Natural killer cell treated with Interleukin-12 subunit alpha and Interleukin-12 subunit beta and Interleukin-15 and Interleukin-18, amount 100 ng/mL, for 72 hours (primary cell): ENCODE results near the gene NR2F2. TPM values are rescaled to one million over a fixed set of nuclear protein-coding genes. Genes with fewer than 3 reads are reported as not detected.

Experiments
- ATAC-seq, 2 donors: fragments of 150-1000 bp; cut with Tn5 transposase in 1 of 2; sonication (Bioruptor Pico), chemical (Tn5 transposase) in 1 of 2; 2 replicates each; pipeline ENCODE4 v1.10.0; 2021
- DNase-seq: peaks from one replicate; pipeline ENCODE4 v3.0.0; 2022; ENCODE audit warnings: low spot score
- H3K27ac Mint-ChIP-seq, 2 donors: 1 replicate in 1 of 2; 2 replicates in 1 of 2; pipeline ENCODE4 v1.8.0; 2022; ENCODE audit warnings: mixed read lengths in 2 of 2, mild to moderate bottlenecking in 1 of 2, moderate library complexity in 1 of 2
- H3K27me3 Mint-ChIP-seq, 2 donors: 1 replicate in 1 of 2; 2 replicates in 1 of 2; pipeline ENCODE4 v1.8.0; 2022; ENCODE audit warnings: mixed read lengths in 2 of 2
- H3K36me3 Mint-ChIP-seq: one replicate; pipeline ENCODE4 v1.8.0; 2022; ENCODE audit warnings: mixed read lengths
- H3K4me1 Mint-ChIP-seq, 2 donors: 1 replicate in 1 of 2; 2 replicates in 1 of 2; pipeline ENCODE4 v1.8.0; 2022; ENCODE audit warnings: low read depth in 2 of 2, mixed read lengths in 2 of 2, mild to moderate bottlenecking in 1 of 2
- H3K4me3 Mint-ChIP-seq: one replicate; pipeline ENCODE4 v1.8.0; 2022; ENCODE audit warnings: mixed read lengths
- H3K9me3 Mint-ChIP-seq: 2 replicates; pipeline ENCODE4 v1.8.0; 2022; ENCODE audit warnings: mixed read lengths
- total RNA-seq, 2 donors: library from RNA; stranded (reverse); gene quantifications; one replicate each; pipeline ENCODE4 v1.2.3, GENCODE V29; 2022

Gene NR2F2
- total RNA-seq, 2 donors from 2014 or later, result not detected

DNA sequence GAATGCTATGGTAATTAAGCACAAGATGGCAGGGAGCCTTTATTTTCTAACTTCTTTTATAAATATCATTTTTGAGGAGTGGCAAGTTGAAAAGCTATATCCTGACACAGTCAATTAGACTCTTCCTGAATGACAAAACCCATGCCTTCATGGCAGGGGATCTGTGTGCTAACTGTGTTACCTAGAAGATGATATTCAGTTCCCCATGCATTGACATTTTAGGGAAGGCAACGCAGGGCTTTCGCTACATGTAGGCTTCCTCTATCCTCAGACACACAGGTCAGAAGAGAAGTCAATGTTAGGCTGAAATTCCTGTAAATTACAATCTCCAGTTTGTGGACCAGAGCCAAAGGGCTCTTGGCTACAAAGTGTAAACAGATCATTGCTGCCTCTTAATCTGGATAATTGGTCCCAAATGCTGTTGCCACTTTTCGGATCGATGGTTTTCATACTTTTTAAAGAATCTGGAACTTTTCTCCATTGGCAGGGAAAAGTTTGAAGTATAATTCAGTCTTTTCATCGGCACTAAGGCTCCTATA is 22.6 kb upstream of the NR2F2 start:
- H3K27me3 Mint-ChIP-seq, result peaks cover 26 to 39% of the 10 kb centered on the region in 2 donors
- no peak overlapping the region for H3K4me3 Mint-ChIP-seq
- H3K4me1 Mint-ChIP-seq, result no peaks in the 10 kb centered on the region
- ATAC-seq (no peak), DNase-seq (no peak)
- H3K36me3 Mint-ChIP-seq, result no peaks in the 10 kb centered on the region
- H3K9me3 Mint-ChIP-seq, result no peaks in the 10 kb centered on the region
- no peak overlapping the region for H3K27ac Mint-ChIP-seq

DNA sequence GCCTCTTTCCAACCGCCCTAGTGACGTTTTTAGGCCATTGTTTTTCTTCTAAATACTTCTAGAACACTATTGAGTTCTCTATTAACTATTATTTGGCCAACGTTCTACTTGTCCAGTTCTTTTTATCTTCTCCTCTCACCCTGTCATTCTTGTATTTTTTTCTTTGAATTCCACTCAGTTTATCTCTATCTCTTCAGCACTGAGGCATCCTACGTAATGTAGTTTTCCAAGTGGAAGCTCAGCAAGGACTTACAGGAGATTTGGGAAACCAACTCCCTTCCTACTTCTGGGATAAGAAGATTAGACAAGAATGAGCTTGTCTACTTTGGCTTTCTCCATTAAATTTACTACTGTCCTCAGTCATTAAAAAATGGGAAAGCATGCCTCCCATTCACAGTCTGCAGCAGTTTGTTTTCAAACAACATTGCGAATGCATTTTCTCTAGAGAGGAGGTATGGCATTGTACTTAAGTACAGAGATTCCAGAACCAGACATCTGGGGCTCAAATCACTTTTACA is 21.3 kb upstream of the NR2F2 start:
- Mint-ChIP-seq H3K4me3 (no peak overlapping the region), H3K27me3 (peaks cover 31 to 37% of the 10 kb centered on the region in 2 donors), H3K9me3 (no peaks in the 10 kb centered on the region), H3K27ac (no peak overlapping the region), H3K4me1 (no peaks in the 10 kb centered on the region), H3K36me3 (no peaks in the 10 kb centered on the region)
- ATAC-seq, result no peak
- no peak for DNase-seq

GRCh38 chr15:96311256-96311955 is 19.1 kb upstream of the NR2F2 start:
- DNase-seq (no peak), ATAC-seq (no peak)
- Mint-ChIP-seq H3K27me3 (peaks cover 33 to 35% of the 10 kb centered on the region in 2 donors), H3K36me3 (no peaks in the 10 kb centered on the region), H3K4me3 (no peak overlapping the region), H3K4me1 (no peaks in the 10 kb centered on the region), H3K27ac (no peak overlapping the region), H3K9me3 (no peaks in the 10 kb centered on the region)

DNA sequence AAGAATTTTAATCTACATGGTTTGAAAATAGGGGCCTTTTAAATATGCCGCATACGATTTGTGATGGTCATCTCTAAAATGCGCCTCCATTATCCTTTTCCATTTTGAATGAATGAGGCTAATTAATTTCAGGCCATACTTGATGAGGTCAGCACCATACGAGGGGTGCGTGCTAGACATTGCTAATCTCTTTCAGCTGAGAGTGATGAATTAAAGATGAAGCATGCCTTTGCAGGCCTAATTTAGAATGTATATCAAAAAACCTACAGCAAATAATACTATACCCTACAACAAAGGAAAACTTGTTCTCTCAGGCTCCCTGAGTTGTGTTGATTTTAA is 18.6 kb upstream of the NR2F2 start:
- Mint-ChIP-seq H3K27me3 (peaks cover 36 to 38% of the 10 kb centered on the region in 2 donors), H3K4me3 (no peak overlapping the region), H3K9me3 (no peaks in the 10 kb centered on the region), H3K27ac (no peak overlapping the region), H3K4me1 (no peaks in the 10 kb centered on the region), H3K36me3 (no peaks in the 10 kb centered on the region)
- ATAC-seq (no peak), DNase-seq (no peak)

- H3K27me3 Mint-ChIP-seq, result peaks cover 39 to 45% of the 10 kb centered on the region in 2 donors
- no peaks in the 10 kb centered on the region for H3K4me1 Mint-ChIP-seq
- H3K36me3 Mint-ChIP-seq, result no peaks in the 10 kb centered on the region
- DNase-seq (no peak), ATAC-seq (no peak)
- H3K9me3 Mint-ChIP-seq, result no peaks in the 10 kb centered on the region
- H3K27ac Mint-ChIP-seq, result no peak overlapping the region
- no peak overlapping the region for H3K4me3 Mint-ChIP-seq
Measured at GRCh38 chr15:96312641-96313335, 17.7 kb upstream of the NR2F2 start.

- ATAC-seq (no peak), DNase-seq (no peak)
- Mint-ChIP-seq H3K4me1 (no peaks in the 10 kb centered on the region), H3K27me3 (peaks cover 41 to 53% of the 10 kb centered on the region in 2 donors), H3K9me3 (no peaks in the 10 kb centered on the region), H3K27ac (no peak overlapping the region), H3K4me3 (no peak overlapping the region), H3K36me3 (no peaks in the 10 kb centered on the region)
Measured at GRCh38 chr15:96314518-96314917, 16.0 kb upstream of the NR2F2 start.

DNA sequence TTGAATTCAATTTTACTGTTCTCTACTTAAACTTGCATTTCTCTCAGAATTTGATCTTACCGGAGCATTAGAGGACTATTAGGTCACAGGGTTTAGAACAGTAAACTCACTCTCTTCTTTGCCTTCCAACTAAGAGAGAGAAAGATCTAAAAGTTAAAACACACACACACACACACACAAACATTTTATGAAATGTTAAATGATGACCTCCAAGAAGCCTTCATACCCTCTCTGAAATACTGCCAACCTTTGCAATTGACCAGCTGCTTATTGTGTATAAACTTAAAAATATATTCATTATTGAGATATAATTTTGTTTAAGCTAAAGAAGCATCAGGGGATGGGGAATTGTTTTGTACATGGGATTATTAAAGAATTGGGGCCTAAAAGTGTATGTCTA is 15.5 kb upstream of the NR2F2 start:
- H3K27ac Mint-ChIP-seq, result no peak overlapping the region
- no peaks in the 10 kb centered on the region for H3K4me1 Mint-ChIP-seq
- H3K36me3 Mint-ChIP-seq, result no peaks in the 10 kb centered on the region
- H3K9me3 Mint-ChIP-seq, result no peaks in the 10 kb centered on the region
- DNase-seq, result no peak
- no peak overlapping the region for H3K4me3 Mint-ChIP-seq
- no peak for ATAC-seq
- peaks cover 38 to 53% of the 10 kb centered on the region in 2 donors for H3K27me3 Mint-ChIP-seq

DNA sequence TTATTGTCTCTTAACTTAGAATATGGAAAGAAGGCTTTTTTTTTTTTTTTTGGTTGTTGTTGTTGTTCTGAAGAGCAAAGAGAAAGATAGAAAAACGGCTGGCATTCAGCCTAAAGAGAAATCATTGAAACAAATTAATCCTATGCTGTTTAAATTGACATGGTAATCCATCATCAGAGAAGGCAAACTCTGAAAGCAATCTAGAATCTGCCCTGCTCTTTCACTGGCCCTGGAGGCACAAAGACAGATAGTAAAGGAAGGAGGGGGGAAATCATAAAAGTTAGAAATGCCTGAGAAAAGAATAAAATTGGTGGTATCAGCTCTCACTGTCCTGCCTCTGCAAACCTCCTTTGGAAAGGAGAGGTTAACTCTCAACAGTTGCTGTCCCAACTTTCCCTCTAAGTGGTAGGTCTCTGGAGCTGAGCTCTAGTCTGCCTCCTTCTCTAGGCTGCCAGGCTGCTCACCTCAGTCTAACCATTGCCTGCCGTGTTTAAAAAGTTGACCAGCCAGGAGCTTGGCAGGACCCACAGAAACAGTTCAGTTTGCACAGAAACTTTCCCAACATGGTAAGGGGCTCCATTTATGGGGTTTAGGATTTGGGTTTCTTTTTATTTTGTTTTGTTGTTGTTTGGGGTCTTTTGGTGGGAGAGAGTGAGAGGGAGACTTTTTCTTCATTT is 13.4 kb upstream of the NR2F2 start:
- Mint-ChIP-seq H3K9me3 (no peaks in the 10 kb centered on the region), H3K36me3 (no peaks in the 10 kb centered on the region), H3K27me3 (peaks cover 37 to 54% of the 10 kb centered on the region in 2 donors), H3K27ac (no peak overlapping the region), H3K4me3 (no peak overlapping the region), H3K4me1 (no peaks in the 10 kb centered on the region)
- DNase-seq (no peak), ATAC-seq (no peak)

DNA sequence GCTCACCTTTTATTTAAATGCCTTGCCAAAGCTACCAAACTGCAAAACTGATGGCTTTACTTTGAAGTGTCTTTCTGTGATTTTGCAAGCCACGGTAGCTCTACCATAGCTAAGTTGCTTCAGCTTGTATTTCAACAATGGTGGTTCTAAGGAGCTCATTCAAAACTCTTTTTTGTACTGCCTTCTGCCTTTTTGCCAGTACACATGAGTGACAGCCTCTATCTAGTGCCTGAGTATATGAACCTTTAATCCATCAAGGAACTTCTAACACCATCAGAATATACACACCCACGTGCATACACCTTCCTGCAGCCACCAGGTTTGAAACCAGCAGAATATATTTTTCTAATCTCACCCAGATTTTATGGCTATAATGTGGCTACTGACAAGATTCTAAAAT is 10.4 kb upstream of the NR2F2 start:
- Mint-ChIP-seq H3K9me3 (no peaks in the 10 kb centered on the region), H3K27me3 (peaks cover 48 to 80% of the 10 kb centered on the region in 2 donors), H3K4me1 (no peaks in the 10 kb centered on the region), H3K27ac (no peak overlapping the region), H3K36me3 (no peaks in the 10 kb centered on the region), H3K4me3 (no peak overlapping the region)
- ATAC-seq (no peak), DNase-seq (no peak)

GRCh38 chr15:96320703-96321638 is 9.5 kb upstream of the NR2F2 start:
- no peak for DNase-seq
- Mint-ChIP-seq H3K27me3 (peaks cover 49 to 82% of the 10 kb centered on the region in 2 donors), H3K36me3 (peaks cover 5% of the 10 kb centered on the region), H3K4me3 (no peak overlapping the region), H3K4me1 (no peaks in the 10 kb centered on the region), H3K27ac (no peak overlapping the region), H3K9me3 (no peaks in the 10 kb centered on the region)
- no peak for ATAC-seq

- no peak overlapping the region for H3K4me3 Mint-ChIP-seq
- DNase-seq (no peak), ATAC-seq (no peak)
- peaks cover 53 to 82% of the 10 kb centered on the region in 2 donors for H3K27me3 Mint-ChIP-seq
- H3K9me3 Mint-ChIP-seq, result no peaks in the 10 kb centered on the region
- no peak overlapping the region for H3K27ac Mint-ChIP-seq
- peaks cover 3 to 7% of the 10 kb centered on the region in 2 donors for H3K4me1 Mint-ChIP-seq
- H3K36me3 Mint-ChIP-seq, result peaks cover 6% of the 10 kb centered on the region
Measured at GRCh38 chr15:96321639-96322535, 8.6 kb upstream of the NR2F2 start.

DNA sequence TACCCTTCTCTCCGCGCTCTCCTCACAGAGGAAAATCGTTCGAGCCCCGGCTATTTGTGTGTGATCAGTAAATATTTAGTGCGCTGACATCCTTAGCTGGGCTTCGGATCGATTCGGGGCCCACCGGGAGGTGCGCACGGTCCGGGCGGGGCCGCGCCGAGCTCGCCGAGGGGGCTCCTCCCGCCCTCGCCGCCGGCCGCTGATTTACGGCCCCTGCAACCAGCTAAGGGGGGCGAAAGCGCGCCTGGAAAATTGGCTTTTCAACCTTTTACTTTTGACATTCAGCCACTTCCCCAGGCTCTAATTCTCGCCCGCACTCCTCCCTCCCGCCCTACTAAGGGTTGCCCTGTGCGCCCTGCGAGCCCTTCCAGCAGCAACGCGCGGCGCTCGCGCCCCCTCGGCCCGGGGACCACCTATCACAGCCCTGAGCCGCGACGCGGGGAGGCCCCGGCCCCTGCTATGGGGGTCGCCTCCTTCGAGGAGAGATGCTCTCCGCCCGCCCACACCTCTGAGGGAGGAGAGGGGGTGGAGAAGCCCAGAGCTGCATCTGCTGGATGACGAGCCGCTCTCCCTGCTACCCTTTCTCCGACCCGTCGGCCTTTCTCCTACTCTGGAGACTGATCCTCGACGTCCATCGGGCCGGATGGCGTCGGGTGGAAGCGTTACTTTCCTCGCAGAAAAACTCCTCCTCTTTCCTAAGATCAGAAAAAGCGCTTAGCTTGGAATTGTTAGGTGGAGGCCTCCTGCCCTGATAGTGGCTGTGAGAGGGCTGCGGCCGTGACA is 7.8 kb upstream of the NR2F2 start:
- ATAC-seq, result no peak
- Mint-ChIP-seq H3K4me1 (peaks cover 3 to 9% of the 10 kb centered on the region in 2 donors), H3K9me3 (no peaks in the 10 kb centered on the region), H3K36me3 (peaks cover 6% of the 10 kb centered on the region), H3K4me3 (no peak overlapping the region), H3K27me3 (peaks cover 51 to 82% of the 10 kb centered on the region in 2 donors), H3K27ac (no peak overlapping the region)
- DNase-seq, result no peak
